ENCODE measurements around the gene USP25. TPM values are rescaled to one million over a fixed set of nuclear protein-coding genes. Genes with fewer than 3 reads are reported as not detected.

Gene USP25
- total and polyA plus RNA-seq, 9 of the 15 experiments (the other 6 are each of a cell fraction or from before 2014, with no cell fraction given) = 7.8 to 44.9 (median 31.4) TPM

- DNase-seq (ENCODE audit: extremely low read depth in 1 of 4, low spot score in 3 of 4) (no peak), FAIRE-seq (no peak), ATAC-seq (no peak)
- TF ChIP-seq VEZF1 (CRISPR knock-in tag; IDR thresholded peaks at IDR 0.05) = no peak
- TF ChIP-seq ZNF511 (CRISPR knock-in tag; IDR thresholded peaks at IDR 0.05) = no peak
- no peak for TF ChIP-seq POLR2B (IDR thresholded peaks at IDR 0.05; ENCODE audit: low read depth, partially characterized antibody)
- TF ChIP-seq CBFB (CRISPR knock-in tag; IDR thresholded peaks at IDR 0.05) = no peak
- no peak for TF ChIP-seq PTTG1 (tag; IDR thresholded peaks at IDR 0.05; ENCODE audit: low read depth)
- TF ChIP-seq MLLT1 (IDR thresholded peaks at IDR 0.05) = no peak
- no peak for TF ChIP-seq CREB5 (CRISPR knock-in tag; IDR thresholded peaks at IDR 0.05)
- no peak for TF ChIP-seq RHOXF2B (CRISPR knock-in tag; conservative IDR thresholded peaks at IDR 0.05)
- no peak for TF ChIP-seq POLR2AphosphoS5 (IDR thresholded peaks at IDR 0.05; ENCODE audit: control insufficient read depth, insufficient read depth, low read depth, low read length)
- Histone ChIP-seq H4K20me1 (replicated peaks; ENCODE audit: control insufficient read depth, insufficient read depth, low read length) (no peaks in the 10 kb centered on the region), H3K9ac (ENCODE audit: insufficient read depth in 1 of 2, low read depth in 2 of 2, low read length in 2 of 2) (no peak overlapping the region), H3K9me1 (ENCODE audit: control insufficient read depth, insufficient read depth, low read length) (no peaks in the 10 kb centered on the region), H3K4me2 (ENCODE audit: insufficient read depth, low read length) (no peak overlapping the region), H3K9me3 (replicated peaks; ENCODE audit: control insufficient read depth, insufficient read depth, low read depth, low read length) (no peaks in the 10 kb centered on the region), H3K4me3 (no peak overlapping the region), H3K36me3 (ENCODE audit: control insufficient read depth, insufficient read depth, low read length) (peaks cover 75% of the 10 kb centered on the region), H3K79me2 (ENCODE audit: control insufficient read depth, insufficient read depth, low read length) (no peaks in the 10 kb centered on the region), H3K27me3 (ENCODE audit: control insufficient read depth in 2 of 2, insufficient read depth in 2 of 2, low read length in 2 of 2) (no peaks in the 10 kb centered on the region), H3K4me1 (replicated peaks in 1 of 2; ENCODE audit: control insufficient read depth in 2 of 2, insufficient read depth in 2 of 2, low read length in 2 of 2) (no peaks in the 10 kb centered on the region), H3K27ac (ENCODE audit: extremely low read depth, low read depth, low read length) (no peak overlapping the region), H2AFZ (ENCODE audit: low read depth, low read length) (no peak overlapping the region)
- WGBS (ENCODE audit: insufficient coverage, low coverage, missing lambda C conversion rate) = 93% methylated on average over 8 of the region's 8 CpGs
- in situ Hi-C loops (cut with MboI) (no loop called here), intact Hi-C loops (cut with micrococcal nuclease) (loop anchor here (1.0 to 10.0 kb wide), 2 partner anchors 96 to 152 kb away; no protein-coding TSS in a partner anchor)
- CTCF ChIA-PET (ENCODE audit: low intra/inter-chr PET ratio) = no interaction called here
- POLR2A ChIA-PET = no interaction called here
- BruUV-seq (replicated peaks) = no TSS peak
Measured at GRCh38 chr21:15826908-15827601, 97.3 kb downstream of the USP25 start.
